OCI-LY1 (cell line): ENCODE results near the gene ITPRID1.

Source experiments
- CTCF ChIP-seq: fragments of 200-600 bp; sonication (generic), shearing (Covaris generic); IDR thresholded peaks from 2 replicates; pipeline ENCODE4 v1.5.1; 2017; ENCODE audit warnings: mild to moderate bottlenecking, antibody characterized with exemption, low read length, moderate library complexity, mixed read lengths
- EZH2 ChIP-seq: fragments of 200-600 bp; sonication (generic), shearing (Covaris generic); IDR thresholded peaks from 2 replicates; pipeline ENCODE4 v1.8.0; 2017; ENCODE audit warnings: borderline replicate concordance, mixed run types, mild to moderate bottlenecking, antibody characterized with exemption, low read length, moderate library complexity, mixed read lengths

DNA sequence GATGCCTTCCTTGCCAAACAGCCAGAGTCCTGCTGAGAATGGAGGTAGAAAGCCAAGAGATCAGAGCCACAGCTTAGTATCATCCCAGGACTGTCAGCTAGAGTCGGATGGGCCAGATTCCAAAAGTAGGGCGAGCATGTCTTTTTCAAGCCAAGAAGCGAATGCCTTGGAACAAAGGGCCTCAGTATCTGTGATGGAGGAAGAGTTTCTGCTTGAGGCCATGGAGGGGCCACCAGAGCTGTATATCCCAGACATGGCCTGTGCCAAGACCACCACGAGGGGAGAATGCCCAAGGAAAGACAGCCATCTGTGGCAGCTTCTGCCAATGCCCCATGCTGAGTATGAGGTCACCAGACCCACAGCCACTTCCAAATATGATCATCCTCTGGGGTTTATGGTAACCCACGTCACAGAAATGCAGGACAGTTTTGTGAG lies 128.8 kb downstream of the ITPRID1 start:
- no peak for TF ChIP-seq EZH2
- TF ChIP-seq CTCF, result no peak
